Measurements from ENCODE around the gene TFEB.
A peak's percentile ranks its signal among the peaks of the same experiment; 100 is the strongest.

TFEB gene

DNA sequence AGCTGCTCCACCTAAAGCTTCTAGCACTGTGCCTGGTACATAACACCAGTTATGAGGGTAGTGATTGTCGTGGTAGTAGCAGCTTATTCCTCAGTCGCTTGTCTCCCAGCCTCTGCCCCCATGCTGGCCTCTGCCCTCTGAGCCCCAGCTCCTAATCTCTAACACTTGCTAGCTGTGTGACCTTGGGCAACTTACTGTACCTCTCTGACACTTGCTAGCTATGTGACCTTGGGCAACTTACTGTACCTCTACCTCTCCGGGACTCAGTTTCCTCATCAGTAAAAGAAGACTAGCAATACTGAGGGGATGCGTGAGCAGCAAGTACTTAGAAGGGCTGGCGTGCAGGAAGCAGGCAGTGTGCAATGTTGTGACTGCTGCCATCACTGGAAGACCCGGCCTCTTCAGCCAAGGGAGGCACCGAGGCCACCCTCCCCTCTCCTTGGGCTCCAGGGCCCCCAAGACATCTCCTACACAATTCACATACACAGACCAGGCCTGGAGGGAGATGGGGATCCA lies 87.3 kb downstream of the TFEB start:
- DNase-seq, result no peak

- DNase-seq, result no peak
Measured at GRCh38 chr6:41647061-41647511, 88.3 kb downstream of the TFEB start.

DNA sequence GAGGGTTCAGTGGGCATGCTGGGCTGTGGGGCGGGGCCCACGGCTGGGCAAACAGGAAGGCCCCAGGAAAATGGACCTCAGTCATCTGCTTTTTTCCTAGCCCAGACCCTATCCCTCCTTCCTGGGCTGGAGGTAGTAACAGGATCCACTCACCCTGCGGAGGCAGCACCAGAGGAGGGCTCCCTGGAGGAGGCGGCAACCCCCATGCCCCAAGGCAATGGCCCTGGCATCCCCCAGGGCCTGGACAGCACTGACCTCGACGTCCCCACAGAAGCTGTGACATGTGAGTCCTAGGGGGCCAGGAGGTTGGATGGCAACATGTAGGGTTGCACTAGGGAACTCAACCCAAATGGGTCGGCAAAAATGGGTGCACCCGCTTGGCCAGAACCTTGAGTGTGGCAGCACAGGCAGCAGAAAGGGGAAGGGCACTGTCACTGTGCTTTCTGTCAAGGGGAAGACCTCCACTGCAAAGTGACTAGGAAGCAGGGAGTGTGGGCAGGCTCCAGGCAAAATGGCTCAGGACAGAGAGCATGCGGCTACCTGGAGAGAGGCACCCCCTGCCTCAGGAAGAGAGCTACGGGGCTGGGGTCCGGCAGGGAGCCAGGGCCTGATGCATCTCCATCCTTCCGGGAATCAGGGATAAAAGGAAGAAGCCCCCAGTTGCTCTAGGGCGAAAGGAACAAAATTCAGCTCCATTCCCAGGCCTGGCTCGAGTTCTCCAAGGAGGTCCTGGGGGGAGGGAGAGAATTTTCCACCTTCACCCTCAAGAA lies 89.2 kb downstream of the TFEB start:
- no peak for DNase-seq

DNA sequence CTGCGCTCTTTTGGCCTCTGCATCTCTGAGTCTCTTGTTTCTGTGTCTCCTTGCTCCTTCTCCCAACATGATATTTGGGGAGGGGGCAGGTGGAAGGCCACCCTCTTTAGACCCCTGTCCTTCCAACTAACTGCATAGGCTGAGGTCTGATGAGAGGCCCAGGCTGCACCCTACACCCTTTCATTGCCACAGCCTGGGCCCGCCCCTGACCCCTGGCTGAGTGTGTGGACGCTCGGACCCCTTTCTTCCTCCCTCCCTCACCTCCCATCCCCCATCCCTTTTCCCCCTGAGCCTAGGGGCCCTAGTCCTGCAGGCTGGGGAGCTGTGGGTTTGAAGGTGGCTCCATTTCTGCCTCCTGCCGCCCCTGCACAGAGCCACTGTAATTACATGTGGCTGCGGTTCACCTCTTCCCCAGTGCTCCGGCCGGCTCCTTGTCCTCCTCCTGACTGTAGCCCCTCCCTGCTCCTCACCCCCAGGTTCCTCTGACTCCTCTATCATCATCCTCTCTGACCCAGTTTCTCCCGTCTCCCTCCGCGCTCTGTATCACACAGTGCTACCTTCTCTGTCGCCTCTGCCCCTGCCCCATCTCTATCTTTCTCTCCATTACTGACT lies 90.3 kb downstream of the TFEB start:
- DNase-seq, result no peak

DNA sequence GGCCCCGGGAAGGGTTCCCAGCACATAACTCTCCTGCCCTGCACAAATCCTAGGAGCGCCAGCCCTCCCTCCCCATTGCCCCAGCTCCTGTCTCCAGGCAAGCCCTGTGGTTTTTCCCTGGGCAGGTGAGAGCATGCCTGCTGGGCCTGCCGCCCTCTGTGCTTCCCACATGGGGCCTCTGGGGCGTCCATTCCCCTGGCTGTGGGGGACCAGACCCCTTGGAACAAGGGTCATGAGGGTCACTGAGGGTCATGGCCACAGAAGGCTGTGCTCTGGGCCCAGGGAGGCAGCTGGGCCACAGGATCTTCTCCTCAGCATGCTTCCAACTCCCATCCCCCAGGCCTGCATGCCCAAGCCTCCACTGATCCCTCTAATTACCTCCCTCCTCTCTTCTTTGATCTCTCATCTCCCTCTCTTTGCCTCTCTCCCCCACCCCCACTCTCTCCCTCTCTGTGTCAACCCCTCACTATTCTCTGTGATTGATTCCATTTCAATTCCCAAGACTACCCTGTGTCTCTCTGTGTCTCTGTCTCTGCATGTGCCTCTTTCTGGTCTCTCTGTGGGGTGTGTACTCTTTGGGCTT lies 91.0 kb downstream of the TFEB start:
- no peak for DNase-seq

DNA sequence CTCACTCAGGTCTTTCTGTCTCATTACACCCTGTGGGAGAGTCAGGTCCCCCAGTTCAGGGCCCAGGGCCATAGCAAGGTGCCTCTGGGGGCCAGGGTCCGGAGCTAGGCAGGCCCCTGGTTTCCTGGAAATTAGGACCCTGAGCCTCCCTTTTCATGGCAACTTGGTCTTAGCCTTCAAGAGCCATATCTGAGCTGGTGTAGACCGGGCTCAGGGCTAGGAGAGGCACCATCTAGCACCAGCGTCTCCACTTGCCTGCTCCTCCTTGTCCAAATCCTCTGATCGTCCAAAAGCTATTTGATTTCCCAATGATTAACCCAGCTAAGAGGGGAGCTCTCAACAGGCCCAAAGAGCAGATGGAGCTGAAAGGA lies 91.5 kb downstream of the TFEB start:
- no peak for DNase-seq

DNA sequence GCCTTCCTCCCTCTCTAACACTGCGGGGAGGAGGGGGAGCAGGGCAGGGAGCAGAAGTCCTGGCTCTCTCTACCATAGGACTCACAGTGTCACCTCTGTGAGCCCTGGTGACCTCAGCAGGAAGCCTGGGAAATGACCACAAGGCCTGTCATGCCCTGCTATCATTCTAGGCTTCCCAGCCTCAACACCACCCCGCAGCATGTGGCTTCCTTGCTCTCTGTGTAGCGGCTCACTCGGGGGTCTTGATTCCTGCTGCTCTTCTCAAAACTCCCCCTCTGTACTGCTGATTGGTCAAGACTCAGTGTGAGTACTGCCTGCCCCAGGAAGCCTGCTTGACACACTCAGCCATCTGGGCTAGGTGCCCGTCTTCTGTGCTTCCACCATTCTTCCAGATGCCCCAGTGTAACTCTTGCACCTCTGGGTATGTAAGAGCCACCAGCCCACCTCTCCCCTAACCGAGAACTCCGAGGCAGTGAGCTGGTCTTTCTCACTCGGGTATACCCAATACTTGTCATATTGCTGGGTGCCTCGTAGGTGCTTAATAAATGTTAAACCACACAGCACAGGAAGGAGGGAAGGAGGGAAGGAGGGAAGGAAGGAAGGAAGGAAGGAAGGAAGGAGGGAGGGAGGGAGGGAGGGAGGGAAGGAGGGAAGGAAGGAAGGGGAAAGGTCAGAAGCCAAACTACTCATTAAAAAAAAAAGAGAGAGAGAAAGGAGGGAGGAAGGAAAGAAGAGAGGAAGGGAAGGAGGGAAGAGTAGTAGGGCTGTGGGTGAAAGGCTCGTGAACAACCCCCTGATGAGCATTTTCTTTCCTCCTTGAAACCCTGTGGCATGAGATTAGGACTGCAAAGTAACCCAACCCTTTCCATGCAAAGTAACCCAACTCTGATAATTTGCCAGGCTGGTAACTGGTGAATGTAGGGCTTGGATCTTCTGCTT lies 92.2 kb downstream of the TFEB start:
- DNase-seq, result no peak

DNA sequence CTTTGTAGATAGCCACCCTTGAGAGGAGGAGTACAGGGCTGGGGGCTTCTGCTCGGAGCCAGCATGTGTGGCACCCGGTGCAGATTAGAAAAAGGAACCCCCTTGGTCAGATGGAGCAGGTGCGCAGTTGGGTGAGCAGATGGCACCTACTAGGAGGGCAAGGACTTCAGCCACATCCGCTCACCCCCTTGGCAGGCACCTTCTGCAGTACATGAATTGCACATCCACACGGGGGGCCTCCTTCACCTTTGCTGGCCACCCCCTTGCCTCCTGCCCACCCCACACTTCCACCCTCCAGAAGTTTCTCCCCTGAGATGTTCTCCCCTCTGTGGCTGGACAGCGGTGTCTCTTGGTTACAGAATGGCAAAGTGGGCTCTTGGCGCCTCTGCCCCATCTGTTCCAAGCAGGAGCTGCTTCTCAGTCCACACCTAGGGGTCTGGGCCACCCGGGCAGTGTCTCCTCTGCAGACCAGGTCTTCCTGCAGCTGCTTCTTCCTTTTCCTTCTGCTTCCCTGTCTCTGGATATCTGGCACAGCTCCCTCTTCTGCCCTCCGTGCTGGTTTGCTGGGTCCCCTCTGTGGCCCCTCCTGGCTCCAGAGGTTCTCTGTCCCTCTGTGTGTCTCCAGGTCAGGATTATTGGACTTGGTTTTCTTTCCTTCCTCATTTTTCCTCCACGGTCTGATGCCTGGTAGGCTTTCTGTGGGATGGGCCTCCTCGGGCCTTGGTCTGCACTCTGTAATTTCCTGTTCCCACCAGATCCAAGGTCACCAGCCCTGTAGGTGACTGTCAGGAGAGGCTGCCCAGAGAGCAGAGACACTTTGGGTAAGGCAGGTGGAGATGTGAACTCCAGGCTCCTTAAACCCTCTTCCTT lies 93.1 kb downstream of the TFEB start:
- no peak for DNase-seq

DNA sequence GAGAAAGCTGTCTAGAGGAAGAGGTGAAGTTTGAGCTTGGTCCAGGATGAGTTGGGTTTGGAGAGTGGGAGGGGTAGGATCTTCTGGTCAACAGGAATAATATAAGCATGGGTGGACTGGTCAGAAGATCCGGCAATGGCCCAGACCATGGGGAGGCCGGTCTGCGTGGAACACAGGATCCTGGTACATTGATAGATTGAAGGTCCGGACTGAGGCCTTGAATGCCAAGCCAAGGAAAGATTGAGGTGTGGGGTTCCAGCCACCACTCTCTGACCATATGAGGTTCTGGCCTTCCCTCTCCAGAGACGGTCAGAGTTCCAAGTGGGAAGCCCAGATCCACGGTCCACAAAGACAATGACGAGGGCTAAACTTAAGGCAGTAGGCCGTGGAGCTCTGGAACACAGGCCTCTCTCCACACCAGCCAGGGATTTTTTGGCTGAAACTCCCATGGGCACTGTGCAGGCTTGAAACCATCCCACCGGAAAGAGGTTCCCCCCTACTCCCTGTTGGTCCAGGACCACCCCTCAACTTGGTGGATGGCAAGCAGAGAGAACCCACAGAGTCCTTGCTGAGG lies 94.0 kb downstream of the TFEB start:
- no peak for DNase-seq

DNA sequence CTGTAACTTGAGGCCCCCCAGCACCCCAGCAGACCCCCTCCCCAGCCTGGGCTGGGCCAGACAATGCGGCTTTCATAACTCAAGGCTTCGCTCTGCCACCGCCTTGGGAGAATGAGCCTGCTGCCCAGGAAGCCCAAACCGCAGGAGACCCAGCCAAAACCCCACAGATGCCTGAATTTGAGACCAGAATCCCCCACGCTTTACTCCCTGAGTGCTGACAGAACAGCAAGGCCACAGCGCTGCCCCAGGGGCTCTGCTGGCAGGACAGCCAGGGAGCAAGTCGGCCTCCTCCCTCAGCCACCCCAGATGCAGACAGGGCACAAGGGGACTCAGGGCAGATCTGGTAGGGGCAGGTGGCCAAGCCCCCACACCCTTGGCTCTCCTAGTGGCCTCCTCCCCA lies 95.0 kb downstream of the TFEB start:
- DNase-seq, result no peak

DNA sequence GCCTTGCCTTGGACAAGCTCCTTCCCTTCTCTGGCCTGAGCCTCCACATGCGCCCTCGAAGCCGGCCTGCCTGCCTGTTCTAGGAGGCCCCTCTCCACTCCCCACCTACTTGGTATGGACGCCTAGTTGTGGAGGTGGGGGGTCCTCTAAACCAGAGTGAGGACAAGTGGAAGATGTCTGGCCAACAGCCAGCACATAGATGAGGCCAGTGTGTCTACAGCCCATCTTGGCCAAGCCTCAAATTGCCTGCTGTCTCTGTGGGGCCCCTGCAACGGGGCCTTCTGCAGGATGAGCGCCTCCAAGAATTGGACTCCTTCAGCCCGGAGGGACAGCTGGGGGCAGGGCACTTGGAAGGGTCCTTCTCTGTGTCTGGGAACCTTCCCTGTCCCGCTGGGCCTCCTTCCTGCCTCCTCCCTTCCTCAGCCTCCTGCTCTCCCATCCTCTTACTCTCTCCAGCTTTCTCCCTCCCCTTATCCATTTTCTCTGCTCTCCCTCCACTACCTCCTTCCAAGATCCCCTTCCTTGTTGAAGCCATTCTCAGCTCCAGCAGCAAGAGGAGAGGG lies 95.5 kb downstream of the TFEB start:
- no peak for DNase-seq

DNA sequence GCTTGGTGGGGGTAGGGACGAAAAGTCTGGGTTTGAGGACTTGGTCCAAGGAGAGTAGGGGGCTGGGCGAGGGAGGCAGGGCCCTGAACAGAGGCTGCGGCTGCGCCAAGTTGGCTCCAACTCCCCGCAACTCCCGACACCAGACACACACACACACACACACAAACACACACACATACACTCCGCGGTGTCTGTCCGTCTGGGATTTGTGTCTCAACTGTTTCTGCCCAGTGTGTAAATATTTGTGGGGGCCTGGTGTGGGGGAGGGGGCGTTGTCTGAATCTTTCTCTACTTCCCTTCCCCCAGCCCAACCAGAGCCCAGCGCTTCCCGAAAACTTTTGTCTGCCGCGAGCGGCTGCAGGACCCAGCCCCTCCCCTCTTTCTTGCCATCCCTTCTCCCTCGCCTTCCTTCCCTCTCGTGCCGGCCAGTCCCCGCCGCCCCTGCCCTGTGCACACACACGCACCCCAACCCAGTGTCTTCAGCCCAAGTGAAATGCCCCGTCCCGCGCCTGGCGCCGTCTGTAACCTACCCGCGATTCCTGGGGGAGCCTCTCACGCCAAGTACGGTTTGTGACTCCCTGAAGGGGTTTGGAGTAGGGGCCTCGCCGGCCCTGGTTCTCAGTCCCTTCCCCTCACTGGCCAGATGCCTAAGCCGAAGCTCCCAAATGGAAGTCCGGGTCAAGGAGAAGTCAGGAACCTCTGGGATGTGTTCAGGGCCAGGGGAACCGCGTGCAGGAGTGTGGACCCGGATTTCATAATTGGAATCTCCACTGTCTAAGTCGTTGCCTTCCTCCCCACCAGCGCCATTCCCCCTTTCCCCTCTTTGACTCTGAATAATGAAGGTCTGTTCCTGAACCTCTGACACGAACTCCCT lies 96.2 kb downstream of the TFEB start:
- DNase-seq, result no peak

DNA sequence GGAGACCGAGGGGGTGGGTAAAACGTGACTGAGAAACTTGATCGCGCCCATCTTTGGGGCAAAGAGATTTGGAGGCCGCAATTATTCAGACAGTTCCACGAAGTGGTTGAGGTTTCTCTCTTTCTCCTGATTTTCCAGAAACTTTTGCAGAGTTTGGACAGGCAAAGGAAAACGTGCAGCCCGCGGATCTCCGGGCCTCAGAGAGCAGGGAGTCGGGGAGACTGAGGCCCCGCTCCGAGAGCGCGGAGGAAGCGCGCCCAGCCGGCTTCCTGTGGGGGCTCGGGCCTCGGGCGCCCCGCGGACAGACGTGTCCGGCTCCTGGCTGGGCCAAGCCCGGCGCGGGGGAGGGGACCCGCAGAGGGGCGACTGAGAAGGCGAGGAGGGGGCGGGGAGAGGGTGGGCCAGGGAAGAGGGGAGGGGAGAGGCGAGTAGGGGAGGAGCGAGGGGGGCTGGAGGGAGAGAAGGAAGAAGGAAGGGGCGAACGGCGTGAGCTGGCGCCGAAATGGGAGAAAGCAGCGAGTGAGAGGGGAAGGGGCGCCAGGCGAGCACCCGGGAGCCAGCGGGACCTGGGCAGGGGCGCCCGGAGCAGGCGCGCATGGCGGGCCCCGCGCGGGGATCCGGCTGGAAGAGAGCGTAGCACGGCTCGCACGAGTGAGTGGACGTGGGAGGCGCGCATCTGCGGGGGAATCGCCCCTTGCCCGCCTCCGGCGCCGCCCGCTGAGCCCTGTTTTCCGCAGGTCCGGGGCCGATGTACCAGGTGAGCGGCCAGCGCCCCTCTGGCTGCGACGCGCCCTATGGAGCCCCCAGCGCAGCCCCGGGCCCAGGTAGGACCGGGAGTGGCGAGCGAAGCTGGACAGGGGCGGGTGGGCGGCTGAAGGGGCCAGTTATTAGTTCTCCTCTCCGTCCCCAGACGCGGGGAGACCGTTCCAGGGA lies 97.1 kb downstream of the TFEB start, which contains the start of gene MDFI:
TSS of gene MDFI (plus strand) at position 467 of the 933 bp plus-strand sequence. CDS start at position 749, 282 bp downstream.
- peak; percentile 10 for DNase-seq

- DNase-seq, result no peak
Measured at GRCh38 chr6:41637194-41638001, 98.0 kb downstream of the TFEB start.

DNA sequence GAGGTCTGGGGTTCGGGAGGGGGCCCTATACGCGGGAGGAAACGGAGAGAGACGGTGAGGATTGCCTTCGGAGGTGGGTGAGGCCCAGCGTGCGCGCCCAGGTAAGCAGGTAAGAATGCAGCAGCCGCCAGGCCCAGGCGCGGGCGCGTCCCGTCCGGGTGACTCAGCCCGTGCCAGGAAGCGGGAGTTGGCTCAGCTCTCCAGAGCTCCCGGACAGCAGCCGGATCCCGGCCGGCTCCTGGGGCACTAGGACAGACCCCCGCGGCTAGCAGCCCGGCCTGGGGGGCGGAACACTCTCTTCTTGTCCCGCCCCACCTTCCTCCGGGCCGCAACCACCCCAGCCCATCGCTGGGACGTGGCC lies 98.6 kb downstream of the TFEB start:
- DNase-seq, result no peak

- DNase-seq, result no peak
Measured at GRCh38 chr6:41635365-41635764, 100.0 kb downstream of the TFEB start.

GRCh38 chr6:41634657-41635056 lies 100.8 kb downstream of the TFEB start:
- no peak for DNase-seq

Data from NCI-H1092 (cell line).